ENCODE results near the gene LIN52.

The LIN52 gene

DNA sequence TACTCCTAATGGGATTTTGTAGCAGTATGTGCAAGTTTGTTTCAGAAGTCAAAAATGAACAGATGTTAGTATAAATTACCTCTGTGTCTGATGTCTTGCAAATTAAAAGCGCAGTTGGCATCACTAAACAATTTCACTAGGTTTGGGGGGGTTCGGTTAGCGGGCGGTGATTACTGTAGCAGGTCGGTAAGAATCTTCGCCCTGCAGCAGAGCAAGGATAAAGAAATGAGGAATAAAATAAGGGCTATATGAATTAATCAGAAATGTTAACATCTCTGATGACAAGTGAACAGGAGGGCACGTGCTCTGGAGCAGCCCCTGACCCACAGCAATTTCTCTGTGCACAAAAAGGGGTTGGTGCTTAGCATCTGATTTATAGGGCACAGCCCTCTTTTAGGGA is 110.9 kb downstream of the LIN52 start:
- DNase-seq: no peak

DNA sequence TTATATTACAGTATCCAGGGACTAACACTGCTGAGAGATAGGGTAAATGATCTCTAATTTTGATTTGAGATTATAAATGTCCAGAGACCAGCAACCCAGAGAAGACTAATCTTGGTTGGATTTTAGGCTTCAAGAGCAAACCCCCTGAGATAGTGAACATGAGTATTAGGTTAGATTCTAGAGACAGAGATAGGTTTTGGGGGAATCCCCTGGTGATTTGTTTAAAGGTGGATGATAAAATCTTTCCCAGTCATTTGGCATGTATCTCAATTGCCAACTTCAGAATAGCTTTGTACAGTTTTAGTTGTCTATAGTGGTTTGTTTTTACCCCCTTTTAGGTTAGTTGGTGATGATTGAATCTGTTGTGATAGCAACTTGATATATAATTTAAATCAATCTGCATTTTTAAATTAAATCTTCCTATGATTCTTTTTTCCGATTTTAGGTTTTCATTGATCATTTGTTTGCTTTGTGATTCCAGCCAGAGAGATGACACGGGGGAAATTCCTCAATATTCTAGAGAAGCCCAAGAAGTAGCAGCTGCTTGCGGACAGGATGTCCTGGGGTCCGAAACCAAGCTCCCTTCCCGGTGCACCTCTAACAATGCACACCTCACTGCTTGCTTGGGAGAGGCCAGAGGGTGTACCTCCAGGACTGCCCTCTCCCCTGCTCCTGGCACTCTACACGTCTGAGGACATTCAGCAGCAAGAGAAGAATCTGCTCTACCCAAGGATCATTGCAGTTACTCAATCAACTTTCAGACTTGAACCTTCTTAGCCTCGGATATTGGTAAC is 113.9 kb downstream of the LIN52 start:
- DNase-seq: no peak

DNA sequence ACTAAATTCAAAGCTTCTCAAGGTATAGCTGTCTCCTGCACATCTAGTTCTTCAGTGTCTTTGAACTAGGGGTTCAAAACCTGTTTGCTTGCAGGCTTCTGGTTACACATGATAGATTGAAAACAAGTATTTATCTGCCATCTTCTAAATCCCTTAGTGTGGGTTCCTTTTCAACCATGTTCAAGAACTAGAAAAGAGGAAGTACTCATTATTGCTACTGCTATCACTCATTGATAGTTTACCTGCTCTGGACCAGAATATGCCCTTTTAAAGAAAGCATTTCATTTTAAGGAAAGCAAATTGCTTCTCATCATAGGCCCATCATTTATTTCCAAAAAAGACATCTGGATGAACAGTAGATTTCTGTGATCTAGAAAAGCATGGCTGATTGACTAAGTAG is 117.4 kb downstream of the LIN52 start:
- no peak for DNase-seq

DNA sequence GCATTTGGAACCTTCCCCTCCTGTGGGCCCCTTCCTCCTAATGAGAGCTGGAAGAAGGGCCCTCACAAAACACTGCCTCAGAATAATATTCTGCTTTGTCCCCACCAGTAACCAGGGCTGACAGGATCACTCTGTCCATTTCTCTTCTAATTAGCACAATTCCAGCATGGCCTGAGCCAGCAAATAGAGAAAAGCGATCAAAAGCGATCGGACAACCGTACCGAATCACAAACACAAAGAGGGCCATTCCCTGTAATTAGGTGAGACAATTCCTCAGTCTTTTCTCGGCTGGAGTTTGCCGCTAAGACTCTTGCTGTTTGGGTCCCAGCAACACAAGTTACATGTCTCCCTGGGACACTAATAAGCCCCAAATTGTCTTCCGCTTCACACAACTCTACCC is 118.9 kb downstream of the LIN52 start:
- DNase-seq: no peak

DNA sequence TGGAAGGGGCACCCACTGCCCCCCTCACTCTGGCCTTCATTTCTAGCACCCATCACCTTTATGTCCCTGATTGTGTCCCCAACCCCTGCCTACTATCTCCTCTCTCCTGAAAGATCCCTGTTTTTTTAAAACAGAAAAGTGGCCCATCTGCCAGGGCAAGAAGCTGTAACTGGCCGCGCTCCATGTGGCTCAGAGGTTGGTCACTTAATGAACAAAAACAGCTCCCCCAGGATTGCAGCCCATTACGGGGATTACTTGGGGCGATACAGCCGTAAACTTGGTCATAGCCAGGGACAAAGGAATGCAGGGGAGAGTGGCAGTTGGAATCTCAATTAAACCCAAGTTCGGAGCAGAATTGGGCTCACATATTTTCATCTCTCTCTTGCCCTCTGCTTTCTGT is 119.7 kb downstream of the LIN52 start:
- no peak for DNase-seq

DNA sequence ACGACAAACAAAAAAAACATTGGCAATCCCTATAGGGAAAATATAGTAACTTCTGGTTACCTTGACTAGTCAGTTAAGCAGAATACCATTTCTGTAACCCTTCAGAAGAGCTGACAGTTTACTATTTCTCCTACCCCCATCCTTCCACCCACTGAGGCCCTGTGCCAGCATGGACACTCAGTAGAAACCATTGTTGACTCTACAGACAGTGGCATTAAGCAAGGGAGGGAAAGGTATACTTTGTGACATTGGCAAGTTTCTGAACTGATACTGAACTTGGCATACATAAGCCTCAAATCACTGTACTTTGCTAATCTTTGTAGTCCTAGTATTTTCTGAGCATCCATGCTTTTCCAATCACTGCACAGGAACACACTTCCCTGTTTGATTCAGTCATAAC is 121.1 kb downstream of the LIN52 start:
- no peak for DNase-seq

DNA sequence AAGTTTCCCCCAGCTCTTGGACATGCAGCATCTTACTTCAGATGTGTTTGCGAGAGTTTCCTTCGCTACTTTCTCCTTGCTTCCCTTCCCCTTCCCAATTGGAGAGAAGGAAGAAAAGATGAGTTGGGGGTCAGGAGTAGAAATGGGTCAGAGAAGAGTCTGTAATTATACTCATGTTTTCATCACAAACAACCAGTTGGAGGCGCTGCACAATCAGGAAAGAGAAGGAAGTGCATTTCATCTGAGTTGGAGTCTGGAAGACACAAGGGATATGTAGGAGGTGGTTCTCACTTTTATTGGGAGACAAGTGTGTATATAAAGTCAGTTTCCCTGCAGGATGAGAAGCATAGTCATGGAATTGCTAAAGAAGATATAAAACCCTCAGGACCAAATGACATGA is 123.2 kb downstream of the LIN52 start:
- no peak for DNase-seq

DNA sequence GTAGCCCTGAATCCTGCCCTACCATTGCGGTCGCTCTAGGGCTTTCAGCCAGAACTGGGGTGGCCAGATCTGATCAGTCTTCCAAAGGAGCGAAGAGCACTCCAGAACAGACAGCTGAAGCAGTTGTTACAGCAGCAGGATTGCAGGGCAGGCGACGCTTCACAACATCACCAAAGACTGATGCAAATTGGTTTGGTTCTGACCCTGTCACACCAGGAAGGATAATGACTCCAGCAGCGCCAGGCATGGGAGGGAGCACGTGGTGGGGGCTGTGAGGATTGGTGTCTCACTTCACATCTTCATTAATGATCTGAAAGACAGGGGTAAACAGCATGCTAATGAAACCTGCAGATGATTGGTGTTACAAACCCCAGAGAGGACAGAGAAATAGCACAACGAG is 123.9 kb downstream of the LIN52 start:
- DNase-seq: no peak

DNA sequence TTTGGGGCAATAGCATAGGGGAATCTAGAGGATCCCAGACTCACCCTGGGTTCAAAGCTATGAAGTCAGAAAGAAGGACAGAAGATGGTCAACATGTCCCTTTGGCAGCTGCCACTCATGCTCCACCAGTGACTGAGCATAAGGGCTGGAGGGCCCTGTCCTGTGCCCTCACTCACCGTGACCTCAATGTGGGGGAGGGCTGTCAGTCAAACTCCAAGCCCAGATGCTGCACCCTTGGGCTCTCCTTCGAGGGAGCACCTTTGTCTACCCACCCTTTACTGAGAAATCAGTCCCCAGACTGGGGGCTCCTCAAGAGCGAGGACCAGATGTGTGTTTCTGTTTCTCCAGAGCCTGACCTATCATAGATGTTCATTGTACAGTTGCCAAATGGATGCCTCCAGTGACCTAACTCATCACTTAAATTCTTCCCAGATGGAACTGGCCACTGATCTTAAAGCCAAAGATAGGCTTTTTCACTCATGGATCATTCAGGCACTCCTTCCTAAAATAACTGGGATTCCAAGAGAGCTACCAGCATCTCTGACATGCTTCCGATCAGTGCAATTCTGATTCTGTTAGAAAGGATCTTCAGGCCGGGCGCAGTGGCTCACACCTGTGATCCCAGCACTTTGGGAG is 127.3 kb downstream of the LIN52 start:
- DNase-seq: no peak

DNA sequence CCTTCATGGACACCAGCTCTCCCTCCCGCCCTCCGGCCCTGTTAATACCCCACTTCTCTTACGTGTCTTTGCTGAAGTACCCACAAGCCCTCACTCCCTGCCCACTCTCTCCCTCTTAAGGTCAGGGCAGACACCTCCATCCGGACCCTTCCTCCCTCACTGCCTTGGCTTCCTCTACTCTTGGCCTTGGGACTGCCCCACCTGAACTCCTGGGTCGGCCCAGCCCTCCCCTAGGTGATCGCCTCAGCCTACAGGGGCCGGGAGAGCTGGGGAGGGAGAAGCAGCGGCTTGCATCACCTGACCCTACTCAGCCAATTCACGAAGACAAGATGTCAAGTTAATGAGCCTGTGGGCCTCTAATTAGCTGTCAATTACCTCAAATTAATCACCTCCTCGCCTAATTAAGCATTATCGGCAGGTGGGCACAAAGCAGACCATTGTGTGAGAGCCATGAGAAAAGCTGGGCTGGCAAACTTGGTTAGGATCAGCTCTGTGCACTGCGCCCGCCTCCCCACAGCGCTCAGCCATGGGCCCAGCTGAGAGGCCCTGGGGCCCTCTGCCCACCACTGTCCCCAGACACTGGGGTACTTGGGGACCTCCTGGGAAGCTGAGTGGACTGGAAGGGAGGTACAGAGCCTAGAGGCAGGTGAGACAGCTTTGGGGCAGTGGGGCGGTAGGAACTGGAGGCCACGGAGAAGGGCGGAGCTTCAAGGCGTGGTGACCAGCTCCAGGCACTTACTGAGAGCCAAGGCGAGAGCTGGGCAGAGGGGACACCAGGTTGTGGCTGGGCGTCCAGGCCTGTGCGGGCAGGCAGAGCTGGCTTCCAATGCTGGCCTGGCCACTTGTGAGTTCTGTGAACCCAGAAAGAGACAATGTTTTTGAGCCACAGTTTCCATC is 129.4 kb downstream of the LIN52 start:
- DNase-seq: no peak

DNA sequence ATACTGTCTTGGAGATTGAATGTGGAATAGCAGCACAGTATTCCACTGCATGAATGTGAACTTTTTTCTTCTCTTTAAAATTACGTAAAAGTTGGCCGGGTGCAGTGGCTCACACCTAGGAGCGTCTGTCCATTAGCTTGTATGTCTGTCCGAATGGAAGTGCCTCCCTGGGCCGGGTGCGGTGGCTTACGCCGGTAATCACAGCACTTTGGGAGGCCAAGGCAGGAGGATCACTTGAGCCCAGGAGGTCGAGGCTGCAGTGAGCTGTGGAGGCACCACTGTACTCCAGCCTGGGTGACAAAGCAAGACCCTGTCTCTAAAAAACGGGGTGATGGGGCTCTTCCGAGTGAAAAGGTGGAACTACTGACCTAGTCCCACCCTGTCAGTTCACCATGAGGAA is 131.9 kb downstream of the LIN52 start:
- no peak for DNase-seq

DNA sequence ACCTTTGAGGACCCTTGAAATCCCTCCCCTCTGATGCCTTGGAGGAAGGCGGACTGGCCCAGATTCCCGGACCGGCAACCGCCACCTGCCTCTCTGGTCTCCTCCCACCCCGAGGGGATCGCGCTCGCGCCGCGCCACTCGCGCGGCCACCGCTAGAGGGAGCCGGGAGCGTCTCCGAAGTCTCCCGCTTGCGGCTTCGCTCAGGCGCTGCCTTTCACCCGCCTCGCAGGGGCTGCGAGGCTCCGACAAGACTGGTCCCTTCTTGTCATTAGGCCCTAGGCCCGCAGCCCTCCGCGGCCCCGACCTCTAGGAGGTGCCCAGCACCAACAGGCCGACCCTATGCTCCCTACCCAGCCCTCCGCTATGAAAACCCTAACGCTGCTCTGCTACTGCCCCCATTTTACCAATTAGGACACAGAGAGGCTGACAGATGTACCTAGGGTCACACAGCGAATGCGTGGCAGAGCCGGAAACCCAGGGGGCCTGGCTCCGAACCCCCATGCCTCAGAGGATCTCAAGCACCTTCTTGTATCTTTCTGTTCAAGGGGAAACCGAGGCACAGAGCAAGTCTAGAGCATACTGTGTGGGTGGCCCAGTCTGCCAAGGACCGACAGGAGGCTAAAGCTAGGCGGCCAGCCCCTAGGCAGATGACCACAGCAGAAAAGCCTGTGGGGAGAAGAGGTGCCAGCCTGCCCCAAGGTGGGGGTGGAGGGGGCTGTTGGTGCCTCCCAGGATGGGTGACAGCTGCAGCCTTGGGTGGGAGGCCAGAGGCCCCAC is 133.1 kb downstream of the LIN52 start:
- peak; percentile 90 for DNase-seq

DNA sequence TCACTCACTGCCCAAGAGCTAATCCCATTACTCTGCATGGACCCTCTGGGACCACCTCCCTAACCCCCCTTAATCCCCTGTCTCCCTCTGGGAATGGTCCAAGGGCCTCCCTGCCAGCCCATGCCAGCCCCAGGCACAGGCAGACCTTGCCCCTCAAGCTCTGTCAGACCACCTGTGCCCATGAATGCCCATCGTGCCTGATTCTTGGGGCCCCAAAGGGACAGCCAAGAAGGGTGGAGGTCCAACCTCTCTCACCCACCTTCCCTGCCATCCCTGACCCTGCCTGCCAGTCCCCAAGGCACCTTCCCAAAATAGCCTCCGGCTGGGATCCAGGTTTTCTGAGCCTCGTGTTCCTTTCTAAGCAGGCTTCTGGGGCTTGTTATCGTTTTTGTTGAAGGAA is 133.7 kb downstream of the LIN52 start:
- no peak for DNase-seq

DNA sequence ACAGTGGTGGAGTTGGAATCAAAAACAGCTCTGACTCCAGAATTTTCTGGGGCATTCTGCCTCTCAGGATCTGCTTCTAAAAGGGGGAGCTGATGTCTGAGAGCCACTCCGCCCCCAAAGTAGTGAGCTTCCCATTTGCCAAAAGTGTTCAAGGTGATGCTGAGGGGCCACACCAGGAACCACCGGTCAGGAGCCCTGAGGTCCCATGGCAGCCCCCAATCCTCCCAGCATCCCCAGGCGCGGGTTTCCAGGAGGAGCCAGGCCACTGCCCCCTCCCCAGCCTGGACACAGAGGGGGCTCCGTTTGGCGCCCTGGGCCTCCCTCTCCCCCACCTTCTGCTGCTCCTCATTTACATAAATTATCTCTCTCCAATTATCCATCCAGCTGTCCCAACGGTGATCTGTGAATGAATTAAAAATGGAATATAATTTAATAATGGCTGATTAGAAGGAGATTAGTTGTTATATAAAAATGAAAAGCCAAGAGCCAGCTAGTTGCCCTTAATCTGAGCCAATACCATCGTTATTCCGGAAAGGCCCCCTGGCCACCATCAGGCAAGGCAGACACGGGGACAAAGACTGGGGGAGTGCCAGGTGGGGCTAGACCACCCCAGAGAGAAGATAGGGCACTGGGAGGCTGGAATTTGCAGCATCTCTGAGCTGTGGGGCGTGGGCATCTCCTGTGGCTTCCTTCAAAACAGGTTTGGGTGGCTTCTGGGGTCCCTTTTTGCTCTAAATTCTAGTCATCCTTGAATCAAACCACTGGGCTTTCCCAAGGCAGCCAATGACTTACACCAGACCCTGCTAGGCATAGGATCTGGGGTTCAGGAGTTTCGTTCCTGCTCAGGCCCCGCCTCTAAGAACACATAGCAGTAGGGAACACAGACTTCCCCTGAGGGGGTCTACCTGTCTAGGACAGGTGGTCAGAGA is 134.8 kb downstream of the LIN52 start:
- no peak for DNase-seq

DNA sequence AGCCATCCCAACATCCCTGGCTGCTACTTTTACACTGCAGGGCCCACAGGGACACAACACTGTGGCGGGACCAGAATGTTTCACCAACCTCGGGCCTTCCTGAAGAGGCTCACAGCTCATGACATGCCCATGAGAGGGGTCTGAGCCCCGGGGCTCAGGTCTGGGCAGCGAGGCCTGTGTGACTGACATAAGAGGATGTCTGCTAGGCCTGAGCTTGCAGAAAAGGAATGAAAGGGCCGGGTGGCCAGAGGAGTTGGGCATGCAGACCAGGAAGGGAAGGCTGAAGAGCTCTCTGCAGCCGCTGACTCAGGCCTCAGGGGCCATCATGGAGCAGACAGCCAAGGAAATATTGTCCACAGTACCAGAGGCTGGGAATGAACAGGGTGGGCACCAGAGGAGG is 136.2 kb downstream of the LIN52 start:
- DNase-seq: no peak

DNA sequence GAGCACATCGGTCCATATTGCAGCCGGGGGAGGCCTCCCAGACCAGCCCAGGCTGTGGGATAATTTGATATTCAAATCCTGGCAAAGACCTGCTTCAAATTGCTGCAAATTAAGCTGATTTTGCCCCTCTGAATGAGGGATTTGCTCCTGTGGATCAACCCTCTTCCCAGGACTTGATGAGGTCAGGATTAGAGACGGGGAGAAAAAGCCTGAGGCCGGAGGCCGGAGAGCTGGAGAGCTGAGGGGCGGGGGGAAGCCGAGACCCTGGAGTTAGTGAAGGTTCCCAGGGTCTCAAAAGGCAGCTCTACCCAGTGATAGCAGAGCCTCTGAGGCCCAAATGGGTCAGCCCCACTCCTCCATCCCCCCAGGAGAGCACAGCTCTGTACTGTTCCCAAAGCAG is 137.0 kb downstream of the LIN52 start:
- no peak for DNase-seq

DNA sequence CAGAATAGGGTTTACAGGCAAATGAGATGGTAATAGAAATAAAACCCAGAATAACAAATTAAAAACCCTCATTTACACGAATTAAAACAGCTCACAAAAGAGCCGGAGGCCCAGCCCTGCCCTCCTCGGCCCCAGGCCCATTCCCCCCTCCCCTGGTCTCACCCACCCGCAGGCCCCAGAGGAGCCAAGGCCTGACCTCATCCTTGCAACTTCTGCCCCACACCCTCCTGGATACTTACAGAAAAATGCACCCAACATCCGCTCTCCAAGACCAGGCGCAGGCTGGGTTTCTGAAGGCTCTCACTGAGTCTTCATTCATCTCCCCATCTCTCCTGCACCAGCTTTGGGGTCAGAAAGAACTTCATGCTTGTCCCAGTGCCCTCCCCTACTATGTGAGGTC is 138.3 kb downstream of the LIN52 start:
- DNase-seq: no peak

DNA sequence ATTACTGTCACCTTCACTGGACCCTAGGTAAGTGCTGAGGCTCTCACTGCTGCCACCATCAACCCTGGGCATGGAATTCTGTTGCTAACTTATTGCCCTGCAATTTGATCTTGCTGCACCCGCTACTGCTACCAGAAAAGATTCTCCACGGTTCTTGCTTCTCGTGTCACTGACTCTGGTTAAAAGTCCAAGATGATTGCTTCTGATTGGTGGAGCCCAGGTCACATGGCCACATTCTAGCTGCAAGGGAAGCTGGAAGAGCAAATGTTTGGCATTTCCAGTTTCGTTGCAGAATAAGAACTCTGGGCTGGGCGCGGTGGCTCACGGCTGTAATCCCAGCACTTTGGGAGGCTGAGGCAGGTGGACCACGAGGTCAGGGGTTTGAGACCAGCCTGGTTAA is 147.0 kb downstream of the LIN52 start:
- no peak for DNase-seq

DNA sequence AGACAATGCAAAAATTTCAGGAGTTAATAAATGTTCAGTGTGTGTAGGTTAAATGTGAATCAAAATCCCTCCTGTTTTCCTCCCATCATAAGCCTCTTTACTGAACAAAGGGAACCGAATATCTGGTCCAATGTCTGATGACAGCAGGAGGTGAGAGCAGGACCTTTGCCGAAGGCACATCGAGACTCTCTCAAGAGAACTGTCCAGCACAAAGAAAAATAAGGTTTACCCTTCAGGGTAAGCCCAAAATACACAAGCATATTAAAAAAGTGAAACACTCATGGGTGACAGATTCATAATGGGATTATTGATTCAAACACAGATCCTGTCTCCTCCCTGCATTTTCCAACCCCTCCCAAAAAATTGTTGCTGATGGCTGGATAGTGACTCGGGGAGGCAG is 150.3 kb downstream of the LIN52 start:
- no peak for DNase-seq

DNA sequence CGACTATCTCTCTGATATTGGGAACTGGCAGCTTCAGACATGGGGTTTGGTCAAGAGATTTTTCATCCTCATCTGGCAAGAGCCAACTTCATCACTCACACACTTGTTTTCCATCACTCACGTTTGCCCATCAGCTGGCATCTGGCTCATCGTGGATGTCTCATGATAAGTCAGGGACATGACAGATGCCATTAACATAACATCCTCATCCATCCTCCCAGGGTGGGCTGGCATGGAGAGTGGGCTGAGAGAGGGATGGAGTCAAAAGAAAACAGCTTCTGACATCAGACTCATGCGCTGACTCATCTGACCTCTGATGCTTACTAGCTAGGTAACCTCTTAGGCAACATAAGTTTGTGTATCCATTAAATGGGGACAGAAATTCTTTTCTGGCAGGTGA is 152.7 kb downstream of the LIN52 start:
- DNase-seq: no peak

DNA sequence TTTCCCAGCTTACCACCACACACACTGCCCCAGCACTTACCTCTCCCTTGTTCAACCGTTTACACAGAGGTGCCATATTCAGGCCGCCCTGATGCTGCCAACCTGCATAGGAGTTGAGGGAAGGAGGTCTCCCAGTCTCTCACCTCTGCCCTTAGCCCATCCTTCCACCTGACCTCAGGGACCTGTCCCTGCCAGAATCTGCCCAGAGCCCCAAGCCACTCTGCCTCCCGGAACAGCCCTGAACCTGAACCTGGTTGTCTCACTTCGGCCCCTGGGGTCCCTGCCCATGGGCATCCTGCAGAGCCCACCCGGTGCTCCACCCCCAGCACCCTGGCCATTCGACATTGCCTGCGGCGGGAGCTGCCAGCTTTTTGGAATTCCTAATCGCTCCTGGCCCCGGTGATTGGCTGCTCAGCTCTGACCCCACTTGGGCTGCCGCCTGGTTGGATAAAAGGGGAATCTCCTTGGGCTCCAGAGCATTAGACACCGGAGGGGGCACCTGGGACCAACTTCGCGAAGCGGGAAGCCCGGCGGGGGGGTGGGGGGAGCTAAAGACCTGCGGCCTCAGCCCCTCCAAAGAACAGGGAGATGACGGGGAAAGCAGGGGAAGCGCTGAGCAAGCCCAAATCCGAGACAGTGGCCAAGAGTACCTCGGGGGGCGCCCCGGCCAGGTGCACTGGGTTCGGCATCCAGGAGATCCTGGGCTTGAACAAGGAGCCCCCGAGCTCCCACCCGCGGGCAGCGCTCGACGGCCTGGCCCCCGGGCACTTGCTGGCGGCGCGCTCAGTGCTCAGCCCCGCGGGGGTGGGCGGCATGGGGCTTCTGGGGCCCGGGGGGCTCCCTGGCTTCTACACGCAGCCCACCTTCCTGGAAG is 154.5 kb downstream of the LIN52 start, which contains the start of gene VSX2:
TSS of gene VSX2 (plus strand) at position 476 of the 874 bp plus-strand sequence. CDS start at position 589, 113 bp downstream.
- DNase-seq: no peak

Measured in activated T-cell treated with anti-CD3 and anti-CD28 coated beads, Interleukin-2, amount 50 U/mL, for 48 hours (primary cell).